HCT116 (cell line): ENCODE results near the gene LSAMP.

Experiments used
- CEBPB ChIP-seq: IDR thresholded peaks from 2 replicates; pipeline ENCODE4 v1.6.1; 2012; ENCODE audit warnings: low read depth
- EZH2 ChIP-seq: fragments of 200-600 bp; sonication (generic); IDR thresholded peaks from 2 replicates; pipeline ENCODE4 v1.6.1; 2017; ENCODE audit warnings: antibody characterized with exemption, mixed run types
- EZH2phosphoT487 ChIP-seq: fragments of 200-600 bp; IDR thresholded peaks from 2 replicates; pipeline ENCODE4 v1.6.1; 2018; ENCODE audit warnings: antibody characterized with exemption, borderline replicate concordance
- FOSL1 ChIP-seq: IDR thresholded peaks from 2 replicates; pipeline ENCODE4 v1.6.1; 2012; ENCODE audit warnings: low read depth
- POLR2A ChIP-seq: IDR thresholded peaks from 2 replicates; pipeline ENCODE4 v1.7.0; 2011; ENCODE audit warnings: borderline replicate concordance; ENCODE audit not compliant: insufficient read depth, insufficient read length; ENCODE audit errors: extremely low read depth
- SRF ChIP-seq: IDR thresholded peaks from 2 replicates; pipeline ENCODE4 v1.6.1; 2012; ENCODE audit warnings: low read depth
- ZBTB33 ChIP-seq: IDR thresholded peaks from 2 replicates; pipeline ENCODE4 v1.6.1; 2011; ENCODE audit warnings: mild to moderate bottlenecking, low read length, moderate library complexity; ENCODE audit not compliant: insufficient replicate concordance; ENCODE audit errors: extremely low read depth
- ZNF274 ChIP-seq: fragments of 200-500 bp; sonication (Bioruptor generic); IDR thresholded peaks from 2 replicates; pipeline ENCODE4 v1.6.1; 2014; ENCODE audit warnings: mild to moderate bottlenecking, low read depth, low read length, inconsistent platforms
- TF ChIP-seq, protein P1 (sequence below), 3 experiments: fragments of 200-600 bp in 1 of 3; sonication (generic) in 1 of 3; IDR thresholded peaks in 2 of 3; conservative IDR thresholded peaks in 1 of 3; 2 replicates each; pipeline ENCODE4 v1.5.1; 2012 to 2017; ENCODE audit warnings: low read depth in 2 of 3, low read length in 2 of 3, antibody characterized with exemption in 1 of 3, borderline replicate concordance in 1 of 3, control low read depth in 1 of 3, mild to moderate bottlenecking in 1 of 3, mixed read lengths in 1 of 3, mixed run types in 1 of 3, moderate library complexity in 1 of 3; ENCODE audit not compliant: insufficient read depth in 1 of 3
- TF ChIP-seq, protein P2 (sequence below): IDR thresholded peaks from 2 replicates; pipeline ENCODE4 v1.6.1; 2012

DNA sequence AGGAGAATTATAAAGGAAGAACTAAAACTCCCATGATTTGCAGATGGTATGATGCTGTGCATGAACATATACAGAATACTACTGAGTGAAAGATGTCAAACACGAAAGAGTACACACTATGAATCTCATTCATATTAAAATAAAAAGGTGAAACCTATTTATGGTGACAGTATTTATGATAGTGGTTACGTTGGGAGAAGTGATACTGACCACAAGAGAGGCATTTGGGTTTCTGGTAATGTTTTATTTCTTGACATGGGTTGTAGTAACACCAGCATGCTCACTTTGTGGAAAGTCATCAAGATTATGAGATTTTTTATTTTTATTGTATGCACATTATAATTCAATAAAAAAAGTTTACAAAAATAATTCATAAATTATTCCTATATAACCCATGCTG, 498.0 kb downstream of the LSAMP start:
- TF ChIP-seq, protein P1, sequence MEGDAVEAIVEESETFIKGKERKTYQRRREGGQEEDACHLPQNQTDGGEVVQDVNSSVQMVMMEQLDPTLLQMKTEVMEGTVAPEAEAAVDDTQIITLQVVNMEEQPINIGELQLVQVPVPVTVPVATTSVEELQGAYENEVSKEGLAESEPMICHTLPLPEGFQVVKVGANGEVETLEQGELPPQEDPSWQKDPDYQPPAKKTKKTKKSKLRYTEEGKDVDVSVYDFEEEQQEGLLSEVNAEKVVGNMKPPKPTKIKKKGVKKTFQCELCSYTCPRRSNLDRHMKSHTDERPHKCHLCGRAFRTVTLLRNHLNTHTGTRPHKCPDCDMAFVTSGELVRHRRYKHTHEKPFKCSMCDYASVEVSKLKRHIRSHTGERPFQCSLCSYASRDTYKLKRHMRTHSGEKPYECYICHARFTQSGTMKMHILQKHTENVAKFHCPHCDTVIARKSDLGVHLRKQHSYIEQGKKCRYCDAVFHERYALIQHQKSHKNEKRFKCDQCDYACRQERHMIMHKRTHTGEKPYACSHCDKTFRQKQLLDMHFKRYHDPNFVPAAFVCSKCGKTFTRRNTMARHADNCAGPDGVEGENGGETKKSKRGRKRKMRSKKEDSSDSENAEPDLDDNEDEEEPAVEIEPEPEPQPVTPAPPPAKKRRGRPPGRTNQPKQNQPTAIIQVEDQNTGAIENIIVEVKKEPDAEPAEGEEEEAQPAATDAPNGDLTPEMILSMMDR (IDR thresholded peaks at IDR 0.05 in 2 of 3, conservative IDR thresholded peaks at IDR 0.05 in 1 of 3; ENCODE audit: borderline replicate concordance in 1 of 3, insufficient read depth in 1 of 3, low read depth in 2 of 3, low read length in 2 of 3) = no peak
- TF ChIP-seq EZH2 (no peak), FOSL1 (no peak), POLR2A (no peak), EZH2phosphoT487 (no peak), ZNF274 (no peak), SRF (no peak), CEBPB (no peak), ZBTB33 (no peak)
- TF ChIP-seq, protein P2, sequence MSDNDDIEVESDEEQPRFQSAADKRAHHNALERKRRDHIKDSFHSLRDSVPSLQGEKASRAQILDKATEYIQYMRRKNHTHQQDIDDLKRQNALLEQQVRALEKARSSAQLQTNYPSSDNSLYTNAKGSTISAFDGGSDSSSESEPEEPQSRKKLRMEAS = no peak
